BJ (cell line): ENCODE data around the gene SP7. TPM values are rescaled to one million over a fixed set of nuclear protein-coding genes. Genes with fewer than 3 reads are reported as not detected.

Source experiments
- CTCF ChIA-PET: fragments of 350-600 bp; formaldehyde crosslinking; extraction: SDS; loops from one replicate; lab custom pipeline; 2021; ENCODE audit warnings: antibody characterized with exemption, inconsistent platforms; lab: Yijun Ruan, JAX
- POLR2A ChIA-PET: fragments of 300-600 bp; sonication (Branson Sonifier 250); formaldehyde crosslinking; extraction: SDS; loops from one replicate; lab custom pipeline; 2021; ENCODE audit warnings: antibody characterized with exemption; lab: Charles Lee
- DNase-seq: peaks from one replicate; pipeline ENCODE4 v3.0.0-alpha.2; 2011; ENCODE audit warnings: low read depth
- H3K27me3 ChIP-seq: 2 replicates; pipeline ENCODE4 v1.6.0; 2011; ENCODE audit warnings: low read length; ENCODE audit not compliant: control insufficient read depth, insufficient read depth
- H3K36me3 ChIP-seq: 2 replicates; pipeline ENCODE4 v1.5.1; 2011; ENCODE audit warnings: low read length; ENCODE audit not compliant: control insufficient read depth, insufficient read depth
- H3K4me3 ChIP-seq: 2 replicates; pipeline ENCODE4 v1.5.1; 2011; ENCODE audit warnings: low read depth, mild to moderate bottlenecking, control low read depth, low read length
- polyA plus RNA-seq: library from polyadenylated mRNA; depleted of rRNA; stranded (reverse); fragments of >200 nt; gene quantifications from 2 replicates; pipeline ENCODE4 v1.2.3, GENCODE V29; 2011
- TF ChIP-seq, protein P1 (sequence below): IDR thresholded peaks from 2 replicates; pipeline ENCODE4 v1.5.1; 2011; ENCODE audit warnings: low read depth, mild to moderate bottlenecking, control low read depth, inconsistent platforms, low read length, moderate library complexity; ENCODE audit not compliant: insufficient read depth

The SP7 gene
- polyA plus RNA-seq, 1 experiment = not detected

DNA sequence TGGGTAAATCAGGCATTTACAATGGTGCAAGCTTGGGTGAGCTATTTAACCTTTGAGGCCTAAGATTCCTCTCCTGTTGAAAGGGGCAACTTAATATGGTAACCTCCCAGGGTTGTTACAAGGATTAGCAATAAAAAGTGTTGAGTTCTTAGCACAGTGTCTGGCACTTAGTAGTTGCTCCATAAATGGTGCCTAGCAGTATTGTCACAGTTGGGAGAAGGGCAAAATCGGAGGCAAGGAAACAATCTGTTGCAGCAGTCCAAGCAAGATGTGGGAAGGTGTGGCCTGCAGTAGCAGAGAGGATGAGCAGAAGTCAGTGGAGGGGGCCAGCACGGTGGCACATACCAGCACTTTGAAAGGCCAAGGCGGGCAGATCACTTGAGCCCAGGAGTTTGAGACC lies 7.3 kb upstream of the SP7 start:
- Histone ChIP-seq H3K4me3 (no peak overlapping the region), H3K27me3 (peaks cover 7% of the 10 kb centered on the region), H3K36me3 (no peaks in the 10 kb centered on the region)
- no peak for DNase-seq
- ChIA-PET POLR2A (no interaction called here), CTCF (interaction anchor here (0.6 to 10.7 kb wide), 5 partner anchors 9 to 403 kb away, joined by 3 to 210 read pairs (median 6); partner anchors contain the start of genes AAAS and AMHR2)
- TF ChIP-seq, protein P1, sequence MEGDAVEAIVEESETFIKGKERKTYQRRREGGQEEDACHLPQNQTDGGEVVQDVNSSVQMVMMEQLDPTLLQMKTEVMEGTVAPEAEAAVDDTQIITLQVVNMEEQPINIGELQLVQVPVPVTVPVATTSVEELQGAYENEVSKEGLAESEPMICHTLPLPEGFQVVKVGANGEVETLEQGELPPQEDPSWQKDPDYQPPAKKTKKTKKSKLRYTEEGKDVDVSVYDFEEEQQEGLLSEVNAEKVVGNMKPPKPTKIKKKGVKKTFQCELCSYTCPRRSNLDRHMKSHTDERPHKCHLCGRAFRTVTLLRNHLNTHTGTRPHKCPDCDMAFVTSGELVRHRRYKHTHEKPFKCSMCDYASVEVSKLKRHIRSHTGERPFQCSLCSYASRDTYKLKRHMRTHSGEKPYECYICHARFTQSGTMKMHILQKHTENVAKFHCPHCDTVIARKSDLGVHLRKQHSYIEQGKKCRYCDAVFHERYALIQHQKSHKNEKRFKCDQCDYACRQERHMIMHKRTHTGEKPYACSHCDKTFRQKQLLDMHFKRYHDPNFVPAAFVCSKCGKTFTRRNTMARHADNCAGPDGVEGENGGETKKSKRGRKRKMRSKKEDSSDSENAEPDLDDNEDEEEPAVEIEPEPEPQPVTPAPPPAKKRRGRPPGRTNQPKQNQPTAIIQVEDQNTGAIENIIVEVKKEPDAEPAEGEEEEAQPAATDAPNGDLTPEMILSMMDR = no peak

DNA sequence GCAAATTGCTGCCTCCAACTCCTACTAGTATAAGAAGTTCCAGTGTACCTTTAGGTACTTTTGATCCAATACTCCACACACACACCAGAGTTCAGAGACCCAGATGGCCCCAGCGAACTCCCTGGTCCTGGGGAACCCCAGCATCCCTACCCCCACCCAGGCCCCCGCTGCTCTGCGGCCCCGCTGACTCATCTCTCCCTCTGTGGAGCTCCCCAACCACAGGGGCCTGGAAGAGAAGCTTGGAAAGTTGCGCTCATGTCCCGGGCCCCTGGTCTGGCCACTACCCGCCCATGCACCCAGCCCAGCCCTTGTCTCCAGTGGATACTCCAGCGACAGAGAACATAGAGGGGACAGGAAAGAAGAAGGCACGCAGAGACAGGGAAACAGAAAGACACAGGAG lies 4.2 kb upstream of the SP7 start:
- POLR2A ChIA-PET = no interaction called here
- CTCF ChIA-PET = interaction anchor here (10.7 kb wide), 1 partner anchor 14 kb away, joined by 210 read pairs; the partner anchor contains the start of gene AAAS
- no peak for DNase-seq
- H3K4me3 ChIP-seq = no peak overlapping the region
- peaks cover 22% of the 10 kb centered on the region for H3K27me3 ChIP-seq
- TF ChIP-seq, protein P1 = no peak
- H3K36me3 ChIP-seq = no peaks in the 10 kb centered on the region

DNA sequence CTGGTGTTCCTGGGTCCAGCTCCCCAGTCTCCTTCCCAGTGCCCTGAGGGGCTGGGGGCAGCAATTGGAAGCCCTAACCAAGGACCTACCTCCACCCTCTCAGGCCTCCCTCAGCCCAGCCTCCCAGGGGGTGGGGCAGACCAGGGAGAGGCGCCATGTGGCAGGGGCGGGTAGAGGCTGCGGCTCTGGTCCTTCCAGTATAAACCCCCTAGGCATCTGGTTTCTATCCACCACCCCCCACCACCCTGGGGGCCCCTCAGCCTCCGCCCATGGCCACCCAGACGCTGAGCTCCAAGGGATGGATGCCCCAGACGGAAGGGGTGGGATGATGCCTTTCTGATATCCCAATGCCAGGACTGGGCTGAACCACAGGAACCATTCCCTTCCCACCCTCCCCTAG lies 2.8 kb upstream of the SP7 start:
- no peak for DNase-seq
- CTCF ChIA-PET = no interaction called here
- no peaks in the 10 kb centered on the region for H3K36me3 ChIP-seq
- H3K27me3 ChIP-seq = peaks cover 29% of the 10 kb centered on the region
- TF ChIP-seq, protein P1 = no peak
- no peak overlapping the region for H3K4me3 ChIP-seq
- POLR2A ChIA-PET = no interaction called here

DNA sequence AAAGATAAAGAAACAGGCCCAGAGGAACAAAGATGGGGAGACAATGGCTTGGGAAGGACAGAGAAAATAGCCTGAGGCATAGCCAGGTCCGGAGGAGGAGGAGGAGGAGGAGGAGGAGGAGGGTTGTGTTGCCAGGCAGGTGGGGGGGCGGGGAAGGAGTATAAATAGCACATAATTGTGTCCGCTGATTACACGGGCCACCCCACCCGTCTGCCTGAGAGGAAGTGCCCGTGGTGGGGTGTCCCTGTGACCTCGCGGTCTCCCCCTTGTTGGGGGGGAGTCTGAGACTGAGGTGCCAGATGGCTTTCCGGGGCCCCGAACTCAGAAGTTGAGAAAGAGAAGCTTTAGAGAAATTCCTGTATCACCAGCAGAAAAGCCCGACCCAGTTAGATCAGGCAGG lies 1.9 kb upstream of the SP7 start:
- TF ChIP-seq, protein P1 = no peak
- DNase-seq = no peak
- Histone ChIP-seq H3K27me3 (peaks cover 33% of the 10 kb centered on the region), H3K4me3 (no peak overlapping the region), H3K36me3 (no peaks in the 10 kb centered on the region)
- CTCF ChIA-PET = no interaction called here
- POLR2A ChIA-PET = no interaction called here

DNA sequence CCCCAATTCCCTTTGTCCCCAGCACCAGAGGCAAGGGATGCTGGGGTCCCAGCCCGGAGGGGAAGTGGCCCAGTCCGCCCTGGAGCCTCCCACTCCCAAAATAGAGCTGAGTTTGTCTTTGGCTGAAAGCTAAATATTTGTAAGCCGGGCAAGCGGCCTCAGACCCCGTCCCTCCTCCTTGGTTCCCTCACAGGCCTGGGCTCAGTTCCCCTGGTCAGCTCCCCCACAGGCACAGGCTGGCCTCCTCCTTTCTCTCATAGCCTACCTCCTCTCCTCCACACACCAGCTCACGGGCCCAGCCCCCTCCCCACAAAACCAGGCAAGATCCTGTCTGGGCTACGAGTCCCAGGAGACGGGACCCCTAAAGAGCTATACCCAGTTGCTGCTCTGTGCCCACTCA lies 1.3 kb downstream of the SP7 start:
- Histone ChIP-seq H3K4me3 (no peak overlapping the region), H3K27me3 (peaks cover 45% of the 10 kb centered on the region), H3K36me3 (no peaks in the 10 kb centered on the region)
- TF ChIP-seq, protein P1 = no peak
- ChIA-PET POLR2A (interaction anchor here (0.5 kb wide), 1 partner anchor 11 kb away, joined by 4 read pairs; no protein-coding TSS in a partner anchor), CTCF (interaction anchor here (1.5 to 3.1 kb wide), 5 partner anchors 8 to 18 kb away, joined by 4 to 16 read pairs (median 9); partner anchors contain the start of gene AAAS)
- DNase-seq = no peak
